IPS-18c (cell line): ENCODE data around the gene SV2B.

Experiments
- H3K4me3 ChIP-seq: 2 replicates; pipeline ENCODE4 v1.7.0; 2013; ENCODE audit warnings: low read depth, mild to moderate bottlenecking, low read length, moderate library complexity; ENCODE audit not compliant: insufficient read depth
- H3K9me3 ChIP-seq: one replicate; pipeline ENCODE4 v1.6.1; 2013; ENCODE audit warnings: mild to moderate bottlenecking, low read length, moderate library complexity; ENCODE audit not compliant: control insufficient read depth, insufficient read depth

The SV2B gene

DNA sequence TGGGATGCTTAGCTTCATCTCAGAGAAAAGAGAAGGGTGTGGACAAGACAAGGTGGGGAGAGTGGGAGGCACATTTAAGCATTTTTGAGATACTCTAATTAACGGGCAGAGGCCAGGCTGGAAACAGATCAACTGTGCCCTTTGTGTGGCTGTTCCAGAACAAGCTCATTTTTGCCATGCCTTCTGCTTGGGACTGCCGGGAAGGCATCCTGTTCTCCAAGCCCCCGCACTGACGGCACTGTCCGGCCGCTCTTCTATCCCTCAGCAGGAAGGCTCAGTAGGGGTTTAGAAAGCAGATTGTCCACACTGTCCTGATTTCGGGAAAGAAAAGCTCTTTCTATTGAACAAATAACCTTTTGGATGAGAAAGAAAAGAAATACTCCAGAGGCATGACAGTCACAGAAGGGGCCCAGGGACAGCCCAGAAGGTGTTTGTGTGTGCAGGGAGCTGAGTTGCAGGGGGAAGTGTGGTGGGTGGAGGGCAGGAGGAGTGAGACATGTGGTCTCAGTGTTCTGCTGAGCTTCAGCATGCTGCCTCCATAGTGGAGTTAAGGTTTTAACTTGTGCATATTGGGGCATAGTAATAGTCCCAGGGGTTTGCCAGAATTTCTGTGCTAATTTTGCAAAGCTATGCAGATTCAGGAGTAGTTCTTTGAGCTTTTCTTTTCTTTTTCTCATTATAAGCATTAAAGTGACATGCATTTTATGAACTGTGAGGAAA, 27.3 kb downstream of the SV2B start:
- Histone ChIP-seq H3K4me3 (no peak overlapping the region), H3K9me3 (no peaks in the 10 kb centered on the region)

DNA sequence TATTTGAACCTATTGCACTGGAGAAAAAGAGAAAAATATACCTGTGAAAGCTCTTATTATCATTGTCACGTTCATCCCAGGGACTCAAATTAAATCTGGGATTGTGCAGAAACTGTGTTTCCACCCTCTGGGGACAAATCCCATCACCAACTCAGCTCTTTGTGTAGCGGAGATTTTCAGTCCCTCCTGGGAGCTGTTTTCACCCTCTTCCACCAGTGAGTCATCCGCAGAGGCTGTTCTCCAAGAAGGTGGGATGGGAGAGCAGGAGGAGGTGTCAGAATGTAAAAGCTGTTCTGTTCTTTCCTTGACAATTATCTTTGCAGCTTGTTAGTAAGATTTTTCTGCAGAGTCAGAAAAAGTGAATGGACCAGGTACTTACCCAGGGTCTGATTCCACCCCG, 28.0 kb downstream of the SV2B start:
- Histone ChIP-seq H3K9me3 (no peaks in the 10 kb centered on the region), H3K4me3 (no peak overlapping the region)

DNA sequence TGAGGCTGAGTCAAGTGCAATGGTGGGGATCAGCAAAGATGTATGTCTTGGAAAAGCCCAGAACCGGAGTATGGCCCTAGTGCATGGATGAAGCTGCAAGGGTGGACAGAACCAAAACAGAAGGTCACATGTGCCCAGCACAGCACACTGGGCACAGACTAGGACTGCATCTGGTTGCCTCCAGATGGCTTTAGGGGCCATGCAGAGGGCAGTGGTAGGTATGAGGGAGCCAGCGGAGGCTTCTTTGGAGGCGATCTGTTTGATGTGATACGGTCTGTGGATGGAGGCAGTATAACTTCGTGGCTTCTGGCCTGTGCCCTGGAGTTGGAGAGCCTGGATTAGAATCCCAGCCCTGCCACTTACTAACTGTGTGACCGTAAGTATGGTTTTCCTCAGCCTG, 29.4 kb downstream of the SV2B start:
- H3K9me3 ChIP-seq = no peaks in the 10 kb centered on the region

GRCh38 chr15:91132079-91132478, 32.0 kb downstream of the SV2B start:
- no peaks in the 10 kb centered on the region for H3K9me3 ChIP-seq
- H3K4me3 ChIP-seq = no peak overlapping the region

More for the DNA sequence above, 29.4 kb downstream of the SV2B start:
- no peak overlapping the region for H3K4me3 ChIP-seq

DNA sequence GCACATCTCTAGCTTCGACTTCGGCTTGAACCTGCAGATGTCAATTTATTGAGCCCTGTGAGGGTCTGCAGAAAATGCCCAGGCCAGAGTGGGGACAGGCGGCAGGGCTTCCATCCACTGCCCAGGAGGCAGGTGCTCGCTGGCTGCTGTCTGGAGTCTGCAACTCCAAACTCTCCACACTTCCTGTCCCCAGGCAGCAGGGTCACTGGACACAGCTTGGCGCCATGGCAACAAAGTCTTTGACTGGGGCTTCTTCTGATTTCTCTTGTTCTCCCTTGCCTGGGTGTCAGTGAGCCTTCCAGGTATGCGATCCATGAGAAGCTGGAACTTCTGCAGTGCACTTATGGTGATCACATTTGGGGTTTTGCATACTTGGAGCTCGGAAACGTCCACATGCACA, 33.5 kb downstream of the SV2B start:
- no peaks in the 10 kb centered on the region for H3K9me3 ChIP-seq
- no peak overlapping the region for H3K4me3 ChIP-seq

- Histone ChIP-seq H3K4me3 (no peak overlapping the region), H3K9me3 (no peaks in the 10 kb centered on the region)
Observed at GRCh38 chr15:91135201-91136130, 35.4 kb downstream of the SV2B start.

DNA sequence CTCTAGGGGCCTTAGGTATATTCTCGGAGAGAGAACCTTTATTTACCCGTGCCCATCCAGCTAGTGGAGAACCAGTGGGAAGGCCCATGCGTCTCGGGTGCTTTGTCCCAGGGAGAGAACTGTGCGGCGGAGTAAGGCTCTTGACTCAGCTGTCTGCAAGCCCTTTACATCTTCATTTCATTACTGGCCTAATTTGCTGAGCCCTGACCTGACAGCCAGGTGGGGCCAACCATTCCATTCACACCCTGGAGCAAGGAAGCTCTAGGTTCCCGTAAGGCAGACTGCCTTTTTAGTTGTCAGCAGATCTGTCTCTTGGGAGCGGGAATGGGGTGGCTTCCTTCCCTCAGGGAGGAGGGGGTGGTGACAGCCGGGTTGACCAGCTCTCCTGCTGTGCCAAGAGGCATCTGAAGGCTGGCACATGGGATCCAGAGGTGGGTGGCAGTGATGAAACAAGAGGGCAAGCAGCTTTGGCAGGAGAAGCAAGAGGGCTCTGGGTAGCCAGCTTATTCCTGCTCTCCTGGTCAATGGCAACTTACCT, 36.4 kb downstream of the SV2B start:
- H3K4me3 ChIP-seq = no peak overlapping the region

GRCh38 chr15:91140601-91141000, 40.5 kb downstream of the SV2B start:
- Histone ChIP-seq H3K9me3 (no peaks in the 10 kb centered on the region), H3K4me3 (no peak overlapping the region)

More for the DNA sequence above, 36.4 kb downstream of the SV2B start:
- H3K9me3 ChIP-seq = no peaks in the 10 kb centered on the region

DNA sequence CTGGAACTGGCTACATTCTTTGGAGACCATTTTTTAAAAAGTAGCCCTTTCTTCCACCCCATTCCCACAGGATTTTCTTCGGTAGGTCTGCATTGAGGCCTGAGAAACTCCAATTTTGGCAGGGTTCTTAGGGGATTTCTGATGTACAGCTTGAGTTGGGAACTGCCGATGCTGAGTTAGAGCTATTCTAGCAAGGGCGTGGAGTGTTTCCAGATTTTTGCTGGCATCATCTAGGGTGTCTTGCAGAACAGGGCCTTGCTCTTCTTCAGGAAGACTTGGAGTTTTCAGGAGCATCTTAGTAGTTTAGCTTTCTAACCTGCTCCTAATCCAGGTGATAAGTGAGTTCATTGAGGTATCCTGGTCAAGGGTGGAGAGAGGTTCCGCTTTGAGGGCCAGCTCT, 41.0 kb downstream of the SV2B start:
- Histone ChIP-seq H3K4me3 (no peak overlapping the region), H3K9me3 (no peaks in the 10 kb centered on the region)

DNA sequence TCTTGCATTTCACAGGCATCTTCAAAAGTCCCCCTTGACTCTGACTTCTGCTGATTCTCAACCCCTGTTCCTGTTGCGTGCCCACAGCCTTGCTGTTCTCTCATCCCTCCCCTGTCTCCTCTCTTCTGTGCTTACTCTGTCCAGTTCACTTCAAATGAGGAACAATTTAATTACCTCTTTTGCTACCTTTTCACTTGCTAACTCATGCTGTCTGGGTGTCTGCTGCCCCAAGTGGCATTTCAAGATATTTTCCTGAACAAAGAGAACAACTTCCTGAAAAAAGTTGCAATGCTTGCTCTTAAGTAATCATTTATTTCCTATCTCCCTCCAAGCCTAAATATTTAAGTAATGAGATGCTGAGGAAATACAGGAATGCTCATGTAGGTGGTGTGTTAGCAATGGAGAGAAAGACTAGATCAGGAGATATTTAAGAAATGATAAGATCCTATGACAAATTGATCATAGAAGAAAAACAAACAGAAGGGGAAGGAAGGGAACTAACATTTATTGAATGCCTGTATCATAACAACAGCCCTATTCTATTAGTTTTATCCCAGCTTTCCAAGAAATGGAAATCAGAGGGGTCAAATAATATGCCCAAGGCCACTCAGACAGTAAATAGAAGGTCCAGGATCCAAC, 42.2 kb downstream of the SV2B start:
- H3K4me3 ChIP-seq = no peak overlapping the region
- H3K9me3 ChIP-seq = no peaks in the 10 kb centered on the region

DNA sequence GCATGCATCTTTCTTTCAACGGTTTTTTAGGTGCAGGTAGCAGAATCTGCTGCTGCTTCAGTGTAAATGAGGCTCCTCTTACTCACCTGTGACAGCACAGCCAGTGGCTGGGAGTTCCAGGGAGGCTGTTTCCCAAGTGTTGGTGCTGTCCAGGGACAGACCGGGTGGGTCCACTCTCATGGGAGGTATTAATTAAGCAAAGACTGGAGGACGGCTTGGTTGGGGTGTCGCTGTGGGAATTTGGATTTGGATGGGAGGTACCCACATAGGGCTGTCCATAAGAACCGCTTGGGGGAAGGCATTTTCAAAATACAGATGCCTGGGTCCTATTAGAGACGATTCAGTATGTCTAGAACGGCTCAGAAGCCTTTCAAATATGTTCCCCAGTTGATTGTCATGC, 42.9 kb downstream of the SV2B start:
- Histone ChIP-seq H3K4me3 (no peak overlapping the region), H3K9me3 (no peaks in the 10 kb centered on the region)

- H3K4me3 ChIP-seq = no peak overlapping the region
- no peaks in the 10 kb centered on the region for H3K9me3 ChIP-seq
Observed at GRCh38 chr15:91146728-91147127, 46.7 kb downstream of the SV2B start.

DNA sequence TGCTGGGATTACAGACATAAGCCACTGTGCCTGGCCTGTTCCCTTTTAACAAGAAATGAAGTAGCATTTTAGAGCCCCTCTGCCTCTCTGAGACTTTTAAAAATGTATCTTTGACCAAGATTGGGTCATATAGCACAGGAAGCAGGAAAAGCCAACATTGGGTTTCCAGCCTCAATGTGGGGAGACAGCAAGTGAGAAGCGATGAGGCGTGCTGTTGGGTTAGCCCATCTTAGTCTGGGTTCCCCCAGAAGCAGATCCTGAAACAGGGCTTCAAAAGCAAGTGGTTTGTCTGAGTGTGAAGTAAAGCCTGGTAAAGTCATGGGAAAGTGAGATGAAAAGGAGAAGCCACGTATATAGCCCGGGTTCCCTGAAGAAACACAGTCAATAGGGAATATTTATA, 48.2 kb downstream of the SV2B start:
- no peak overlapping the region for H3K4me3 ChIP-seq
- no peaks in the 10 kb centered on the region for H3K9me3 ChIP-seq

- no peak overlapping the region for H3K4me3 ChIP-seq
Observed at GRCh38 chr15:91150502-91151160, 50.6 kb downstream of the SV2B start.

DNA sequence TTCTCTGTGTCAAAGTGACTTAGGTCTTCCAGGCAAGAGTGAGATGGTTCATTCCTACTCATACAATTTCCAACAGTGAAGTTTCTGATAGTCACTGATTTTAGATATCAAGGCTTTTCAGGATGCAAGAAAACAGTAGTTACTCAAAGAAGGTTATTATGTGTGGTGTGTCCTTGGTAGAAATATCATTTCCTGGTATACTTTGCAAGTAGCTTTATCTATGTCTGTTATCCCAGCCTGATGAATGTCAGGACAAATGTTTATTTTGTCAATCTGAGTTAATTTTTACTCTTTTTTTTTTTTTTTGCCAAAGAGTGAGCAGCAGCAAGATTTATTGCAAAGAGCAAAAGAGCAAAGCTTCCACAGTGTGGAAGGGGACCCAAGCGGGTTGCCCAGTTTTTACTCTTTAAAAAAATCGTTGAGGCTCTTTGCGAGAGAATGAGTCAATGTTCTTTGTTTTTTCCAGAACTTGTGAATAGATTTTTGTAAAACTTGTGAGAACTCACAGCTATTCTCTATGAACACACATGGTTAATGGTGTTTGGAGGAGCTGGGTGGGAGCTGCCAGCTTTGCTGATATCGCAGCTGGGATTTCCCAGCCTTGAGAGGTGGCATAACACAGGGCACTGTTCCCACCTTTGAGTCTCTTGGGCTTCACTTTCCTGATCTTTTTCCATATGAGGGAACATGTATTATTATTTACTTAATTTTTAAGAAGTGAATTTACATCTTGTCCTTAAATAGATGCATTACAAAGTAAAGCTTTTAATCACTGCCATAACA, 51.9 kb downstream of the SV2B start:
- no peak overlapping the region for H3K4me3 ChIP-seq
- no peaks in the 10 kb centered on the region for H3K9me3 ChIP-seq

More at GRCh38 chr15:91150502-91151160, 50.6 kb downstream of the SV2B start:
- no peaks in the 10 kb centered on the region for H3K9me3 ChIP-seq

- no peaks in the 10 kb centered on the region for H3K9me3 ChIP-seq
- no peak overlapping the region for H3K4me3 ChIP-seq
Observed at GRCh38 chr15:91152896-91153581, 53.0 kb downstream of the SV2B start.
